GM19395 (cell line): ENCODE results near the gene ZNF142.

Experiments
- ATAC-seq: cut with Tn5 transposase; IDR thresholded peaks from one replicate; pipeline ENCODE4 v1.9.1; 2021; ENCODE audit warnings: mild to moderate bottlenecking, moderate library complexity; ENCODE audit not compliant: unreplicated experiment

ZNF142 gene

GRCh38 chr2:218605432-218605831, 54.0 kb downstream of the ZNF142 start:
- ATAC-seq: no peak
